Measurements from ENCODE around the gene LRRIQ1. TPM values are rescaled to one million over a fixed set of nuclear protein-coding genes. Genes with fewer than 3 reads are reported as not detected.

LRRIQ1 gene
- polyA plus RNA-seq, 1 donor from 2014 or later = 11.8 TPM

GRCh38 chr12:85029456-85029855 is 6.7 kb upstream of the LRRIQ1 start:
- Histone ChIP-seq H3K9me3 (ENCODE audit: low read length) (no peaks in the 10 kb centered on the region), H4K20me1 (ENCODE audit: insufficient read depth) (no peaks in the 10 kb centered on the region)
- TF ChIP-seq RAD21 (conservative IDR thresholded peaks at IDR 0.05) (peak; percentile 83), MXI1 (conservative IDR thresholded peaks at IDR 0.05; ENCODE audit: poor library complexity, severe bottlenecking) (no peak), CTCF (IDR thresholded peaks at IDR 0.05; ENCODE audit: poor library complexity, severe bottlenecking) (peak; percentile 78), SMC3 (conservative IDR thresholded peaks at IDR 0.05; ENCODE audit: poor library complexity) (peak; percentile 90)

GRCh38 chr12:85036733-85037132 is 582 bp downstream of the LRRIQ1 start:
- Histone ChIP-seq H2AFZ (ENCODE audit: low read depth, low read length) (peak overlapping the region; percentile 67), H3F3A (ENCODE audit: insufficient read depth, low read length, poor library complexity, severe bottlenecking) (no peaks in the 10 kb centered on the region), H3K79me2 (replicated peaks; ENCODE audit: insufficient read depth, low read length) (no peaks in the 10 kb centered on the region), H3K27me3 (ENCODE audit: insufficient read depth, low read depth, low read length) (no peaks in the 10 kb centered on the region), H3K4me3 (ENCODE audit: low read length) (peak overlapping the region; percentile 73), H3K9me2 (ENCODE audit: insufficient read depth, low read length) (no peaks in the 10 kb centered on the region), H3K4me2 (ENCODE audit: low read length) (peak overlapping the region; percentile 82), H3K27ac (ENCODE audit: low read length) (peak overlapping the region; percentile 65), H4K20me1 (ENCODE audit: insufficient read depth) (no peaks in the 10 kb centered on the region), H3K9me3 (ENCODE audit: low read length) (no peaks in the 10 kb centered on the region), H3K36me3 (ENCODE audit: insufficient read depth, low read length) (no peaks in the 10 kb centered on the region), H3K9ac (ENCODE audit: low read length) (peak overlapping the region; percentile 64)
- TF ChIP-seq TAF1 (IDR thresholded peaks at IDR 0.05; ENCODE audit: low read depth) (no peak), CTCF (IDR thresholded peaks at IDR 0.05; ENCODE audit: poor library complexity, severe bottlenecking) (no peak), SMC3 (conservative IDR thresholded peaks at IDR 0.05; ENCODE audit: poor library complexity) (no peak), EZH2 (IDR thresholded peaks at IDR 0.05; ENCODE audit: borderline replicate concordance, insufficient read depth, low read length, poor library complexity, severe bottlenecking) (no peak), REST (IDR thresholded peaks at IDR 0.05; ENCODE audit: borderline replicate concordance) (no peak), MXI1 (conservative IDR thresholded peaks at IDR 0.05; ENCODE audit: poor library complexity, severe bottlenecking) (no peak), RAD21 (conservative IDR thresholded peaks at IDR 0.05) (no peak), EP300 (conservative IDR thresholded peaks at IDR 0.05; ENCODE audit: poor library complexity, severe bottlenecking) (no peak), POLR2AphosphoS5 (IDR thresholded peaks at IDR 0.05) (no peak)

More at GRCh38 chr12:85029456-85029855, 6.7 kb upstream of the LRRIQ1 start:
- no peak overlapping the region for H3K4me3 ChIP-seq (ENCODE audit: low read length)
- H3K79me2 ChIP-seq (replicated peaks; ENCODE audit: insufficient read depth, low read length) = no peaks in the 10 kb centered on the region
- no peak overlapping the region for H3K9ac ChIP-seq (ENCODE audit: low read length)
- H3K27me3 ChIP-seq (ENCODE audit: insufficient read depth, low read depth, low read length) = no peaks in the 10 kb centered on the region
- no peaks in the 10 kb centered on the region for H3K36me3 ChIP-seq (ENCODE audit: insufficient read depth, low read length)
- no peaks in the 10 kb centered on the region for H3F3A ChIP-seq (ENCODE audit: insufficient read depth, low read length, poor library complexity, severe bottlenecking)
- no peak overlapping the region for H3K4me2 ChIP-seq (ENCODE audit: low read length)
- H3K9me2 ChIP-seq (ENCODE audit: insufficient read depth, low read length) = no peaks in the 10 kb centered on the region
- H2AFZ ChIP-seq (ENCODE audit: low read depth, low read length) = no peak overlapping the region
- no peak overlapping the region for H3K27ac ChIP-seq (ENCODE audit: low read length)
